ENCODE measurements around the gene COLGALT1. TPM values are rescaled to one million over a fixed set of nuclear protein-coding genes. Genes with fewer than 3 reads are reported as not detected.

Gene COLGALT1
- polyA plus RNA-seq, 2 of the 4 experiments (the other 2 are of a cell fraction) = 57.1 to 64.4 TPM

- no peak for TF ChIP-seq CTCF (IDR thresholded peaks at IDR 0.05)
- no peak for TF ChIP-seq CBX2 (IDR thresholded peaks at IDR 0.05; ENCODE audit: borderline replicate concordance, low read depth)
- no peak for TF ChIP-seq FOSL2 (IDR thresholded peaks at IDR 0.05)
- TF ChIP-seq FOSL2 (CRISPR knock-in tag; IDR thresholded peaks at IDR 0.05) = no peak
- TF ChIP-seq BCL3 (IDR thresholded peaks at IDR 0.05) = no peak
- TF ChIP-seq TFCP2L1 (CRISPR knock-in tag; IDR thresholded peaks at IDR 0.05) = no peak
- no peak for TF ChIP-seq KDM1A (IDR thresholded peaks at IDR 0.05; ENCODE audit: low read depth)
- TF ChIP-seq CHD4 (IDR thresholded peaks at IDR 0.05; ENCODE audit: borderline replicate concordance) = no peak
- TF ChIP-seq NFE2L2 (conservative IDR thresholded peaks at IDR 0.05; ENCODE audit: low read length) = no peak
- no peak for TF ChIP-seq ZSCAN20 (CRISPR knock-in tag; IDR thresholded peaks at IDR 0.05)
- no peak for TF ChIP-seq PBX3 (IDR thresholded peaks at IDR 0.05)
- no peak for TF ChIP-seq POLR2AphosphoS2 (conservative IDR thresholded peaks at IDR 0.05; ENCODE audit: low read length)
- no peak for TF ChIP-seq RAD21 (conservative IDR thresholded peaks at IDR 0.05 in 1 of 2, IDR thresholded peaks at IDR 0.05 in 1 of 2)
- TF ChIP-seq ZC3H11A (IDR thresholded peaks at IDR 0.05) = no peak
- no peak for TF ChIP-seq RFX5 (IDR thresholded peaks at IDR 0.05)
- no peak for TF ChIP-seq EP300 (IDR thresholded peaks at IDR 0.05)
- no peak for TF ChIP-seq RNF2 (IDR thresholded peaks at IDR 0.05; ENCODE audit: borderline replicate concordance, low read depth)
- TF ChIP-seq ELK1 (IDR thresholded peaks at IDR 0.05; ENCODE audit: low read depth, low read length) = no peak
- ATAC-seq (no peak), DNase-seq (ENCODE audit: low read depth in 1 of 2, low spot score in 1 of 2) (no peak), FAIRE-seq (no peak)
- no peak overlapping the region for H3K27ac ChIP-seq
- POLR2A ChIA-PET = no interaction called here
- H3K4me3 ChIP-seq = no peak overlapping the region
- CTCF ChIA-PET = no interaction called here
- H3K9me3 ChIP-seq = no peaks in the 10 kb centered on the region
- WGBS (ENCODE audit: missing lambda C conversion rate) = 43% methylated on average over 1 of the region's 2 CpGs
- H3K4me2 ChIP-seq = no peak overlapping the region
- no peaks in the 10 kb centered on the region for H3K4me1 ChIP-seq
These were observed 74.3 kb downstream of the COLGALT1 start for GRCh38 chr19:17629760-17630159.

- ATAC-seq (no peak), DNase-seq (ENCODE audit: low read depth in 1 of 2, low spot score in 1 of 2) (no peak), FAIRE-seq (no peak)
- H3K4me1 ChIP-seq = no peaks in the 10 kb centered on the region
- CTCF ChIA-PET = no interaction called here
- POLR2A ChIA-PET = no interaction called here
- H3K9me3 ChIP-seq = no peaks in the 10 kb centered on the region
- 81% methylated on average over 9 of the region's 9 CpGs for WGBS (ENCODE audit: missing lambda C conversion rate)
- H3K4me2 ChIP-seq = no peak overlapping the region
- TF ChIP-seq, protein P1, sequence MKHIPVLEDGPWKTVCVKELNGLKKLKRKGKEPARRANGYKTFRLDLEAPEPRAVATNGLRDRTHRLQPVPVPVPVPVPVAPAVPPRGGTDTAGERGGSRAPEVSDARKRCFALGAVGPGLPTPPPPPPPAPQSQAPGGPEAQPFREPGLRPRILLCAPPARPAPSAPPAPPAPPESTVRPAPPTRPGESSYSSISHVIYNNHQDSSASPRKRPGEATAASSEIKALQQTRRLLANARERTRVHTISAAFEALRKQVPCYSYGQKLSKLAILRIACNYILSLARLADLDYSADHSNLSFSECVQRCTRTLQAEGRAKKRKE (CRISPR knock-in tag; IDR thresholded peaks at IDR 0.05; ENCODE audit: low read depth) = no peak
- TF ChIP-seq BCL3 (IDR thresholded peaks at IDR 0.05) (no peak), HDAC2 (IDR thresholded peaks at IDR 0.05) (no peak), BHLHE40 (IDR thresholded peaks at IDR 0.05; ENCODE audit: low read depth, low read length) (no peak), ZC3H11A (IDR thresholded peaks at IDR 0.05) (no peak), POLR2A (IDR thresholded peaks at IDR 0.05; ENCODE audit: low read length) (no peak)
- no peak overlapping the region for H3K4me3 ChIP-seq
- H3K27ac ChIP-seq = no peak overlapping the region
These were observed 77.1 kb downstream of the COLGALT1 start for GRCh38 chr19:17632577-17632976.

Other genes starting within 250 kb of the COLGALT1 start
- 28.1 and 30.5 TPM in 2 replicates for gene MRPL34, start 249.8 kb upstream of the COLGALT1 start, polyA plus RNA-seq (2011; rRNA removed)
- 50.6 to 56.1 TPM (median 54.9 TPM) in 3 replicates for gene MRPL34, start 249.8 kb upstream of the COLGALT1 start, polyA plus RNA-seq (2017; fragmentation: RNase III; extraction: RNeasy Plus Mini Kit Qiagen cat#74134 plus additional on column Dnase treatment)
- 27.5 and 35.5 TPM in 2 replicates for gene DDA1, start 246.1 kb upstream of the COLGALT1 start, polyA plus RNA-seq (2011; rRNA removed)
- gene DDA1, start 246.1 kb upstream of the COLGALT1 start, polyA plus RNA-seq (2017; fragmentation: RNase III; extraction: RNeasy Plus Mini Kit Qiagen cat#74134 plus additional on column Dnase treatment) = 53.5 to 62.1 TPM (median 58.5 TPM) in 3 replicates
- 2.2 and 2.4 TPM in 2 replicates for gene ANO8, start 220.8 kb upstream of the COLGALT1 start, polyA plus RNA-seq (2011; rRNA removed)
- 3.9 to 5.5 TPM (median 5.1 TPM) in 3 replicates for gene ANO8, start 220.8 kb upstream of the COLGALT1 start, polyA plus RNA-seq (2017; fragmentation: RNase III; extraction: RNeasy Plus Mini Kit Qiagen cat#74134 plus additional on column Dnase treatment)
- gene GTPBP3, start 218.1 kb upstream of the COLGALT1 start, polyA plus RNA-seq (2011; rRNA removed) = 9.5 and 10.6 TPM in 2 replicates
- 17.9 to 21.7 TPM (median 19.3 TPM) in 3 replicates for gene GTPBP3, start 218.1 kb upstream of the COLGALT1 start, polyA plus RNA-seq (2017; fragmentation: RNase III; extraction: RNeasy Plus Mini Kit Qiagen cat#74134 plus additional on column Dnase treatment)
- not detected in 2 replicates for gene PLVAP, start 178.3 kb upstream of the COLGALT1 start, polyA plus RNA-seq (2011; rRNA removed)
- not detected in 3 replicates for gene PLVAP, start 178.3 kb upstream of the COLGALT1 start, polyA plus RNA-seq (2017; fragmentation: RNase III; extraction: RNeasy Plus Mini Kit Qiagen cat#74134 plus additional on column Dnase treatment)
- not detected in 2 replicates for gene CCDC194, start 161.5 kb upstream of the COLGALT1 start, polyA plus RNA-seq (2011; rRNA removed)
- gene CCDC194, start 161.5 kb upstream of the COLGALT1 start, polyA plus RNA-seq (2017; fragmentation: RNase III; extraction: RNeasy Plus Mini Kit Qiagen cat#74134 plus additional on column Dnase treatment) = not detected in 3 replicates
- 0.24 and 0.26 TPM in 2 replicates for gene BST2, start 150.0 kb upstream of the COLGALT1 start, polyA plus RNA-seq (2011; rRNA removed)
- gene BST2, start 150.0 kb upstream of the COLGALT1 start, polyA plus RNA-seq (2017; fragmentation: RNase III; extraction: RNeasy Plus Mini Kit Qiagen cat#74134 plus additional on column Dnase treatment) = 0.12 to 0.18 TPM in 2 of 3 replicates, not detected in the other
- 18.3 and 19.1 TPM in 2 replicates for gene MVB12A, start 135.6 kb upstream of the COLGALT1 start, polyA plus RNA-seq (2011; rRNA removed)
- 26.8 to 30.2 TPM (median 27.7 TPM) in 3 replicates for gene MVB12A, start 135.6 kb upstream of the COLGALT1 start, polyA plus RNA-seq (2017; fragmentation: RNase III; extraction: RNeasy Plus Mini Kit Qiagen cat#74134 plus additional on column Dnase treatment)
- 0.61 and 0.78 TPM in 2 replicates for gene TMEM221, start 107.0 kb upstream of the COLGALT1 start, polyA plus RNA-seq (2011; rRNA removed)
- gene TMEM221, start 107.0 kb upstream of the COLGALT1 start, polyA plus RNA-seq (2017; fragmentation: RNase III; extraction: RNeasy Plus Mini Kit Qiagen cat#74134 plus additional on column Dnase treatment) = 0.52 to 0.90 TPM (median 0.62 TPM) in 3 replicates
- not detected in 2 replicates for gene NXNL1, start 94.7 kb upstream of the COLGALT1 start, polyA plus RNA-seq (2011; rRNA removed)
- gene NXNL1, start 94.7 kb upstream of the COLGALT1 start, polyA plus RNA-seq (2017; fragmentation: RNase III; extraction: RNeasy Plus Mini Kit Qiagen cat#74134 plus additional on column Dnase treatment) = not detected in 3 replicates
- gene SLC27A1, start 85.1 kb upstream of the COLGALT1 start, polyA plus RNA-seq (2011; rRNA removed) = 1.8 and 2.7 TPM in 2 replicates
- gene SLC27A1, start 85.1 kb upstream of the COLGALT1 start, polyA plus RNA-seq (2017; fragmentation: RNase III; extraction: RNeasy Plus Mini Kit Qiagen cat#74134 plus additional on column Dnase treatment) = 1.9 to 2.6 TPM (median 2.5 TPM) in 3 replicates
- 24.9 and 28.8 TPM in 2 replicates for gene PGLS, start 44.0 kb upstream of the COLGALT1 start, polyA plus RNA-seq (2011; rRNA removed)
- gene PGLS, start 44.0 kb upstream of the COLGALT1 start, polyA plus RNA-seq (2017; fragmentation: RNase III; extraction: RNeasy Plus Mini Kit Qiagen cat#74134 plus additional on column Dnase treatment) = 37.2 to 49.4 TPM (median 45.7 TPM) in 3 replicates
- 4.2 and 5.5 TPM in 2 replicates for gene UNC13A, start 132.7 kb downstream of the COLGALT1 start, polyA plus RNA-seq (2011; rRNA removed)
- 2.6 to 3.1 TPM (median 2.8 TPM) in 3 replicates for gene UNC13A, start 132.7 kb downstream of the COLGALT1 start, polyA plus RNA-seq (2017; fragmentation: RNase III; extraction: RNeasy Plus Mini Kit Qiagen cat#74134 plus additional on column Dnase treatment)
- 8.3 and 10.6 TPM in 2 replicates for gene MAP1S, start 163.8 kb downstream of the COLGALT1 start, polyA plus RNA-seq (2011; rRNA removed)
- gene MAP1S, start 163.8 kb downstream of the COLGALT1 start, polyA plus RNA-seq (2017; fragmentation: RNase III; extraction: RNeasy Plus Mini Kit Qiagen cat#74134 plus additional on column Dnase treatment) = 23.2 to 26.9 TPM (median 26.4 TPM) in 3 replicates
- 1.7 and 2.2 TPM in 2 replicates for gene FCHO1, start 195.8 kb downstream of the COLGALT1 start, polyA plus RNA-seq (2011; rRNA removed)
- gene FCHO1, start 195.8 kb downstream of the COLGALT1 start, polyA plus RNA-seq (2017; fragmentation: RNase III; extraction: RNeasy Plus Mini Kit Qiagen cat#74134 plus additional on column Dnase treatment) = 13.1 to 14.3 TPM (median 13.6 TPM) in 3 replicates
- gene B3GNT3, start 239.5 kb downstream of the COLGALT1 start, polyA plus RNA-seq (2011; rRNA removed) = 2.7 and 4.8 TPM in 2 replicates
- 1.6 to 2.4 TPM (median 1.8 TPM) in 3 replicates for gene B3GNT3, start 239.5 kb downstream of the COLGALT1 start, polyA plus RNA-seq (2017; fragmentation: RNase III; extraction: RNeasy Plus Mini Kit Qiagen cat#74134 plus additional on column Dnase treatment)